SW480 (cell line): ENCODE results near the gene MGAT5.

ENCODE experiments used
- DNase-seq: peaks from one replicate; pipeline ENCODE4 v3.0.0-alpha.2; 2016; ENCODE audit warnings: low spot score

Gene MGAT5

GRCh38 chr2:134446383-134447017 is 192.6 kb downstream of the MGAT5 start:
- no peak for DNase-seq

GRCh38 chr2:134447669-134448068 is 193.8 kb downstream of the MGAT5 start:
- no peak for DNase-seq

GRCh38 chr2:134448650-134449049 is 194.8 kb downstream of the MGAT5 start:
- no peak for DNase-seq

GRCh38 chr2:134449157-134449556 is 195.3 kb downstream of the MGAT5 start:
- no peak for DNase-seq

GRCh38 chr2:134449751-134450513 is 196.1 kb downstream of the MGAT5 start:
- DNase-seq: no peak

- no peak for DNase-seq
These were observed 197.4 kb downstream of the MGAT5 start for GRCh38 chr2:134451347-134451630.

GRCh38 chr2:134452042-134452733 is 198.3 kb downstream of the MGAT5 start:
- DNase-seq: no peak

- DNase-seq: no peak
These were observed 199.6 kb downstream of the MGAT5 start for GRCh38 chr2:134453476-134453875.

- DNase-seq: no peak
These were observed 200.1 kb downstream of the MGAT5 start for GRCh38 chr2:134453973-134454372.

- DNase-seq: no peak
These were observed 200.6 kb downstream of the MGAT5 start for GRCh38 chr2:134454426-134454825.

GRCh38 chr2:134454931-134455330 is 201.1 kb downstream of the MGAT5 start:
- no peak for DNase-seq

- no peak for DNase-seq
These were observed 201.6 kb downstream of the MGAT5 start for GRCh38 chr2:134455426-134455825.

GRCh38 chr2:134457353-134457752 is 203.5 kb downstream of the MGAT5 start:
- no peak for DNase-seq

- no peak for DNase-seq
These were observed 204.0 kb downstream of the MGAT5 start for GRCh38 chr2:134457765-134458472.

- DNase-seq: no peak
These were observed 204.6 kb downstream of the MGAT5 start for GRCh38 chr2:134458473-134458853.

- DNase-seq: no peak
These were observed 205.1 kb downstream of the MGAT5 start for GRCh38 chr2:134458950-134459349.

GRCh38 chr2:134459706-134460406 is 206.0 kb downstream of the MGAT5 start:
- no peak for DNase-seq

GRCh38 chr2:134460583-134460998 is 206.7 kb downstream of the MGAT5 start:
- peak; percentile 80 for DNase-seq

GRCh38 chr2:134461511-134461910 is 207.6 kb downstream of the MGAT5 start:
- peak; percentile 79 for DNase-seq

- DNase-seq: no peak
These were observed 208.4 kb downstream of the MGAT5 start for GRCh38 chr2:134462275-134462674.

- DNase-seq: no peak
These were observed 209.2 kb downstream of the MGAT5 start for GRCh38 chr2:134462791-134463698.
